K562 (cell line): ENCODE measurements around the gene RAB27B. TPM values are rescaled to one million over a fixed set of nuclear protein-coding genes. Genes with fewer than 3 reads are reported as not detected.

ENCODE experiments used
- ATAC-seq: fragments of 200-7000 bp; cut with Tn5 transposase; 3 replicates; pipeline ENCODE4 v1.9.1; 2020; ENCODE audit warnings: moderate library complexity
- BruUV-seq: library from RNA; stranded (reverse); fragments of 400-500 nt; replicated peaks from 2 replicates; lab custom pipeline; 2021; lab: Mats Ljungman, UMichigan
- CTCF ChIA-PET: fragments of 300-600 bp; formaldehyde crosslinking; extraction: SDS; loops from one replicate; lab custom pipeline; 2021; ENCODE audit warnings: low intra/inter-chr PET ratio; lab: Yijun Ruan, JAX
- POLR2A ChIA-PET: fragments of 300-600, 350-650 bp; sonication (Branson Sonifier 250); formaldehyde crosslinking; extraction: SDS; loops from one replicate; lab custom pipeline; 2021; ENCODE audit warnings: antibody characterized with exemption, inconsistent platforms; lab: Yijun Ruan, JAX
- DNase-seq, 4 experiments: peaks; one replicate each; pipeline versions ENCODE4 v3.0.0 to v3.0.0-alpha.2; 2011 to 2018; ENCODE audit warnings: low spot score in 3 of 4, mixed read lengths in 3 of 4; ENCODE audit errors: extremely low read depth in 1 of 4
- FAIRE-seq: peaks from 2 replicates; lab custom pipeline; 2011; peaks lifted over from hg19 to GRCh38; lab: Jason Lieb, UNC
- H2AFZ ChIP-seq: 2 replicates; pipeline ENCODE4 v1.6.0; 2011; ENCODE audit warnings: low read depth, low read length, control low read depth, inconsistent platforms
- H3K27ac ChIP-seq: fragments of 200-600 bp; 3 replicates; pipeline ENCODE4 v1.8.0; 2011; ENCODE audit warnings: low read depth, mild to moderate bottlenecking, control low read depth, inconsistent platforms, low read length, moderate library complexity, mixed read lengths; ENCODE audit errors: extremely low read depth
- H3K27me3 ChIP-seq, 2 experiments: fragments of 300-600 bp in 1 of 2; 2 replicates in 1 of 2; 3 replicates in 1 of 2; pipeline versions ENCODE4 v1.6.0 to v1.8.0; 2011; ENCODE audit warnings: inconsistent platforms in 2 of 2, low read length in 2 of 2, mild to moderate bottlenecking in 1 of 2, mixed read lengths in 1 of 2, moderate library complexity in 1 of 2; ENCODE audit not compliant: control insufficient read depth in 2 of 2, insufficient read depth in 2 of 2
- H3K36me3 ChIP-seq: fragments of 300-600 bp; 3 replicates; pipeline ENCODE4 v1.8.0; 2011; ENCODE audit warnings: mild to moderate bottlenecking, low read length, inconsistent platforms; ENCODE audit not compliant: control insufficient read depth, insufficient read depth
- H3K4me1 ChIP-seq, 2 experiments: fragments of 200-600 bp in 1 of 2; replicated peaks in 1 of 2; 2 replicates in 1 of 2; 3 replicates in 1 of 2; pipeline versions ENCODE4 v1.5.1 to v1.8.0; 2011; ENCODE audit warnings: inconsistent platforms in 2 of 2, low read length in 2 of 2, mild to moderate bottlenecking in 1 of 2, mixed read lengths in 1 of 2, moderate library complexity in 1 of 2; ENCODE audit not compliant: control insufficient read depth in 2 of 2, insufficient read depth in 2 of 2
- H3K4me2 ChIP-seq: 2 replicates; pipeline ENCODE4 v1.6.1; 2011; ENCODE audit warnings: low read length, control low read depth, inconsistent platforms, mixed read lengths; ENCODE audit not compliant: insufficient read depth
- H3K4me3 ChIP-seq: fragments of 200-600 bp; sonication (generic), shearing (Covaris generic); 2 replicates; pipeline ENCODE4 v1.5.1; 2016; ENCODE audit warnings: control low read depth, inconsistent platforms
- H3K79me2 ChIP-seq: fragments of 200-600 bp; 3 replicates; pipeline ENCODE4 v1.8.0; 2011; ENCODE audit warnings: low read length, inconsistent platforms; ENCODE audit not compliant: control insufficient read depth, insufficient read depth
- H3K9ac ChIP-seq, 2 experiments: 2 replicates each; pipeline versions ENCODE4 v1.6.0 to v1.6.1; 2011; ENCODE audit warnings: low read depth in 2 of 2, low read length in 2 of 2, control low read depth in 1 of 2, inconsistent platforms in 1 of 2, mild to moderate bottlenecking in 1 of 2, mixed read lengths in 1 of 2; ENCODE audit not compliant: insufficient read depth in 1 of 2
- H3K9me1 ChIP-seq: one replicate; pipeline ENCODE4 v1.6.0; 2011; ENCODE audit warnings: inconsistent platforms, mild to moderate bottlenecking, low read length, moderate library complexity; ENCODE audit not compliant: control insufficient read depth, insufficient read depth
- H3K9me3 ChIP-seq: replicated peaks from 2 replicates; pipeline ENCODE4 v1.5.1; 2011; ENCODE audit warnings: low read depth, low read length, inconsistent platforms; ENCODE audit not compliant: control insufficient read depth, insufficient read depth
- H4K20me1 ChIP-seq: replicated peaks from 2 replicates; pipeline ENCODE4 v1.6.1; 2011; ENCODE audit warnings: low read length, inconsistent platforms, mixed read lengths; ENCODE audit not compliant: control insufficient read depth, insufficient read depth
- ARID2 ChIP-seq: fragments of 450-650 bp; IDR thresholded peaks from 2 replicates; pipeline ENCODE4 v1.6.1; 2017; ENCODE audit warnings: antibody characterized with exemption, mild to moderate bottlenecking
- ELF1 ChIP-seq: fragments of 200-800 bp; sonication (Bioruptor generic); IDR thresholded peaks from 2 replicates; pipeline ENCODE4 v1.6.1; 2016; ENCODE audit warnings: missing genetic modification characterization, missing compliant biosample characterization
- KHSRP ChIP-seq: fragments of 450-650 bp; IDR thresholded peaks from 2 replicates; pipeline ENCODE4 v1.6.1; 2017
- LARP7 ChIP-seq: fragments of 450-650 bp; IDR thresholded peaks from 2 replicates; pipeline ENCODE4 v1.6.1; 2016
- NONO ChIP-seq, 2 experiments: fragments of 200-400 bp in 1 of 2; fragments of 450-650 bp in 1 of 2; formaldehyde crosslinking in 1 of 2; IDR thresholded peaks; 2 replicates each; pipeline ENCODE4 v1.6.1; 2017; ENCODE audit warnings: low read depth in 2 of 2, mild to moderate bottlenecking in 2 of 2, moderate library complexity in 2 of 2, low read length in 1 of 2
- RAD51 ChIP-seq: fragments of 450-650 bp; IDR thresholded peaks from 2 replicates; pipeline ENCODE4 v1.7.1; 2016; ENCODE audit warnings: low read depth, mild to moderate bottlenecking, borderline replicate concordance
- SREBF2 ChIP-seq: sonication (generic); formaldehyde crosslinking; IDR thresholded peaks from 2 replicates; pipeline ENCODE4 v1.4.0; 2020; ENCODE audit warnings: mild to moderate bottlenecking, missing genetic modification reagents
- WGBS: fragments of 100-300 bp; shearing (Covaris generic); methylation state at CpG from one replicate; pipeline ENCODE4 v1.1.6; 2016; ENCODE audit warnings: low coverage, mixed read lengths; ENCODE audit not compliant: insufficient coverage; ENCODE audit errors: missing lambda C conversion rate; 5-methylcytosine and 5-hydroxymethylcytosine counted together
- in situ Hi-C: fragments of 300-500 bp; cut with MboI; formaldehyde crosslinking; loops from 4 replicates; pipeline ENCODE4 v1.15.0; 2018; ENCODE audit warnings: inconsistent platforms, mixed read lengths
- intact Hi-C: fragments of 100-400 bp; cut with micrococcal nuclease; formaldehyde crosslinking; loops from 2 replicates; pipeline ENCODE4 v1.14.2; 2022
- polyA plus RNA-seq, 8 experiments: library from polyadenylated mRNA; depleted of rRNA in 4 of 8; stranded (reverse) in 5 of 8; unstranded in 3 of 8; fragments of >200 nt; fragmentation: Nextera tagmentation in 2 of 8; fragmentation: Illumina TruSeq in 1 of 8; extraction: Ambion mirVana in 2 of 8; extraction: Trizol in 1 of 8; gene quantifications; 2 replicates each; pipeline versions ENCODE4 v1.2.1 to v1.2.3, GENCODE V29; 2011 to 2014; ENCODE audit warnings: inconsistent platforms in 1 of 8, missing spikeins in 1 of 8
- total RNA-seq, 7 experiments: library from RNA; depleted of rRNA in 6 of 7; stranded (reverse); fragments of >200 nt in 6 of 7; fragmentation: Illumina TruSeq in 2 of 7; extraction: Trizol in 2 of 7; gene quantifications; 2 replicates each; pipeline versions ENCODE4 v1.2.1 to v1.2.3, GENCODE V29; 2011 to 2021; ENCODE audit warnings: low replicate concordance in 1 of 7
- TF ChIP-seq, protein P1 (sequence below): fragments of 250-450 bp; sonication (Bioruptor Pico); IDR thresholded peaks from 2 replicates; pipeline ENCODE4 v1.5.0; 2021; ENCODE audit warnings: mild to moderate bottlenecking, borderline replicate concordance

The RAB27B gene
- total and polyA plus RNA-seq, 9 of the 15 experiments (the other 6 are each of a cell fraction or from before 2014, with no cell fraction given) = 0.44 to 5.7 (median 1.2) TPM

DNA sequence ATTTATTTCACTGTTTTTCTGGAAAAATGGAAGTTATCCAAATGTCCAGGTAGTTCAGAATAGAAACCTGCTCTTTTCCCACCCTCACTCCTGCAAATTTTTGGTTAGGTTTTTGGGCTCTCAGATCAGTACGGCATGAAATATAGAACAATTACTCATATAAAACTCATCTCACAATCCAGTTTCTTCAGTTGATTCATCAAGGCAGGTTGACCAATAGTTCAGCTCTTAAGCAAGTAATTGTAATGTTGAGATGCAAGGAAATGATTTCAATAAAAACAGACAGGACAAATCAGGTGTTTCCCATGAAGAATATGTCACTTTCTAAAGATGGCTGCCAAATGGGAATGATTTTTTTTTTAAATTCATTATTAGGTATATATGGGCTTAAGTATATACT lies 2.0 kb downstream of the RAB27B start (continued):
- TF ChIP-seq, protein P1, sequence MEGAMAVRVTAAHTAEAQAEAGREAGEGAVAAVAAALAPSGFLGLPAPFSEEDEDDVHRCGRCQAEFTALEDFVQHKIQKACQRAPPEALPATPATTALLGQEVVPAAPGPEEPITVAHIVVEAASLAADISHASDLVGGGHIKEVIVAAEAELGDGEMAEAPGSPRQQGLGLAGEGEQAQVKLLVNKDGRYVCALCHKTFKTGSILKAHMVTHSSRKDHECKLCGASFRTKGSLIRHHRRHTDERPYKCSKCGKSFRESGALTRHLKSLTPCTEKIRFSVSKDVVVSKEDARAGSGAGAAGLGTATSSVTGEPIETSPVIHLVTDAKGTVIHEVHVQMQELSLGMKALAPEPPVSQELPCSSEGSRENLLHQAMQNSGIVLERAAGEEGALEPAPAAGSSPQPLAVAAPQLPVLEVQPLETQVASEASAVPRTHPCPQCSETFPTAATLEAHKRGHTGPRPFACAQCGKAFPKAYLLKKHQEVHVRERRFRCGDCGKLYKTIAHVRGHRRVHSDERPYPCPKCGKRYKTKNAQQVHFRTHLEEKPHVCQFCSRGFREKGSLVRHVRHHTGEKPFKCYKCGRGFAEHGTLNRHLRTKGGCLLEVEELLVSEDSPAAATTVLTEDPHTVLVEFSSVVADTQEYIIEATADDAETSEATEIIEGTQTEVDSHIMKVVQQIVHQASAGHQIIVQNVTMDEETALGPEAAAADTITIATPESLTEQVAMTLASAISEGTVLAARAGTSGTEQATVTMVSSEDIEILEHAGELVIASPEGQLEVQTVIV (CRISPR knock-in tag) = no peak
- no peak for TF ChIP-seq NONO (IDR thresholded peaks at IDR 0.05; ENCODE audit: low read depth in 2 of 2, low read length in 1 of 2)
- no peak for TF ChIP-seq KHSRP
- TF ChIP-seq ARID2 = no peak
- TF ChIP-seq RAD51 = no peak
- no peak for TF ChIP-seq LARP7

- Histone ChIP-seq H3K9me1 (no peaks in the 10 kb centered on the region), H3K27ac (no peak overlapping the region), H3K4me2 (no peak overlapping the region), H2AFZ (no peak overlapping the region), H3K79me2 (no peaks in the 10 kb centered on the region), H3K27me3 (no peaks in the 10 kb centered on the region), H3K4me3 (no peak overlapping the region), H4K20me1 (no peaks in the 10 kb centered on the region), H3K4me1 (peaks cover 0 to 7% of the 10 kb centered on the region in 2 experiments; a peak in 1 of 5 replicates), H3K36me3 (no peaks in the 10 kb centered on the region), H3K9me3 (peaks cover 5% of the 10 kb centered on the region; the same call in 1 of the 2 replicates), H3K9ac (no peak overlapping the region)
- no TSS peak for BruUV-seq
- intact Hi-C loops (no loop called here), in situ Hi-C loops (no loop called here)
- CTCF ChIA-PET = no interaction called here
- 25% methylated on average over 2 of the region's 2 CpGs for WGBS
- POLR2A ChIA-PET = no interaction called here
- ATAC-seq (no peak), DNase-seq (no peak), FAIRE-seq (no peak)
- no peak for TF ChIP-seq SREBF2 (CRISPR knock-in tag)
- no peak for TF ChIP-seq ELF1 (tag)
Observed at GRCh38 chr18:54830866-54831265, 2.6 kb downstream of the RAB27B start.
